Activated naive CD8-positive, alpha-beta T cell treated with anti-CD3 and anti-CD28 coated beads, Interleukin-2, amount 10 ng/mL, durations not matched to agents 7 days and 5 days (primary cell): ENCODE data around the gene SLC16A8. TPM values are rescaled to one million over a fixed set of nuclear protein-coding genes. Genes with fewer than 3 reads are reported as not detected.

Source experiments
- ATAC-seq: fragments of 150-1000 bp; cut with Tn5 transposase; one replicate; pipeline ENCODE4 v1.10.0; 2021; ENCODE audit warnings: low read depth, moderate library complexity
- POLR2A ChIA-PET: fragments of 350-600 bp; sonication (Branson Sonifier 250); formaldehyde crosslinking; loops from one replicate; lab custom pipeline; 2021; ENCODE audit warnings: antibody characterized with exemption; lab: Charles Lee
- DNase-seq: peaks from one replicate; pipeline ENCODE4 v3.0.0; 2021
- H3K27ac Mint-ChIP-seq: one replicate; pipeline ENCODE4 v1.8.0; 2022; ENCODE audit warnings: mild to moderate bottlenecking, mixed read lengths
- H3K27me3 Mint-ChIP-seq: one replicate; pipeline ENCODE4 v1.8.0; 2022; ENCODE audit warnings: mild to moderate bottlenecking, moderate library complexity, mixed read lengths
- H3K36me3 Mint-ChIP-seq: one replicate; pipeline ENCODE4 v1.8.0; 2021; ENCODE audit warnings: mild to moderate bottlenecking, mixed read lengths
- H3K4me1 Mint-ChIP-seq: one replicate; pipeline ENCODE4 v1.8.0; 2021; ENCODE audit warnings: mixed read lengths
- H3K4me3 Mint-ChIP-seq: one replicate; pipeline ENCODE4 v1.8.0; 2022; ENCODE audit warnings: mild to moderate bottlenecking, moderate library complexity, mixed read lengths
- H3K9me3 Mint-ChIP-seq: one replicate; pipeline ENCODE4 v1.8.0; 2021; ENCODE audit warnings: mixed read lengths
- total RNA-seq, 2 experiments: library from RNA; stranded (reverse); gene quantifications; one replicate each; pipeline ENCODE4 v1.2.3, GENCODE V29; 2021

SLC16A8 gene
- total RNA-seq, 2 experiments from 2014 or later = not detected

DNA sequence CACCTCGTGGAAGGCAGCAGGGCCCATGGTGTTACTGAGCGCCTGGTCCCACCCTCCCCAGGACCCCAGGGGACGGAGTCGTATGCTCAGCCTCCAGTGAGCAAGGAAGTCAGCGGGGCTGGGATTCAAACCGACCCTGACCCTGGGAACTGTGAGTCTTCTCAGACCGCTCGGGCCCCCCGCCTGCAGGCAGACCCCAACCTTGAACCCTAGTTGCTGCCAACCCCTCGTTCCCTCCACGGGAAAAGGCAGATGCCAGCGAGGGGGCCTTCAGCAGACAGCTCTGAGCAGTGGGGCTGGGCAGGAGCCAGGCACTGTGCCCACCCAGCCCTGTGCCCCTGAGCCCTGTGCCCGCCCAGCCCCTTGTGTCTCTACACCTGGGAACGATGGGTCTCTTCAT, 6.4 kb downstream of the SLC16A8 start:
- H3K27ac Mint-ChIP-seq = no peak overlapping the region
- no peak for ATAC-seq
- no peaks in the 10 kb centered on the region for H3K4me1 Mint-ChIP-seq
- POLR2A ChIA-PET = no interaction called here
- H3K9me3 Mint-ChIP-seq = no peaks in the 10 kb centered on the region
- no peaks in the 10 kb centered on the region for H3K36me3 Mint-ChIP-seq
- DNase-seq = no peak
- H3K4me3 Mint-ChIP-seq = no peak overlapping the region
- H3K27me3 Mint-ChIP-seq = peaks cover 13% of the 10 kb centered on the region

DNA sequence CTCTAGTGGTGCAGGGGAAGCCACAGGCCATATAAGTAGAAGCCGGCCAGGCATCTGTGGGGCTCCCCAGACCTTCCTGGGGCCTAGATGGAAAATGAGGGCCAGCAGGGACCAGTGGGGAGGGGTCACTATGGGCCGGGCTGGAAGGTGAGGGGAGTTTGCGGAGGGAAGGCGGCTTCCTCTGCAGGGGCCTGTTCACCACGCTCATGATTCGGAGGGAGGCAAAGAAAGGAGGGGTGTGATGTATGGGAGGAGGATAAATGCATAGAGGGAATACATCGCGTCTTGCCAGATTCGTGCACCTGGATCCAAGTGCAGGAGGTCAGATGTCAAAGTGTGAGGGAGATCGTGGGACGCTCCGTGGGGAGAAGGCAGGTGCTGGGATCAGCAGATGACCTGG, 6.9 kb downstream of the SLC16A8 start:
- POLR2A ChIA-PET = no interaction called here
- H3K4me1 Mint-ChIP-seq = no peaks in the 10 kb centered on the region
- H3K36me3 Mint-ChIP-seq = no peaks in the 10 kb centered on the region
- no peak overlapping the region for H3K27ac Mint-ChIP-seq
- peaks cover 12% of the 10 kb centered on the region for H3K27me3 Mint-ChIP-seq
- peak overlapping the region; percentile 22 for H3K4me3 Mint-ChIP-seq
- no peak for ATAC-seq
- DNase-seq = no peak
- no peaks in the 10 kb centered on the region for H3K9me3 Mint-ChIP-seq

DNA sequence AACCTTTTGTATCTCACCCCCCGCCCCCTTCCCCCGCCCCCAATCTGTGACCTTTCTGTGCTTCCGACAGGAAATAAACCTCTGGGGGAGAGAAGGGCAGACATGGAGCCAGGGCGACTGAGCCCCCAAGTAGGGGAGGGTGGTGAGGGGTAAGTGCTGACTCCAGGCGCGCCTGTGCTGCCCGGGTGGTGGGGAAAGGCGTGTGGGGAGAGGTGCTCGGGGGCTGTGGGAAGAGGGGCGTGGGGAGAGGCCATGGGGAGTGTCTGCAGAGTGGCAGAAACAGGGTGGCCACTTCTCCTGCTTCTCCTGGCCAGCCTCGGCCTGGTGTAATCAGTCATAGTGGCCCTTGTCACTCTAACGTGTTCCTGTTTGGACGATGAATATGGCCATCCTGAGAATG, 8.0 kb downstream of the SLC16A8 start:
- DNase-seq (no peak), ATAC-seq (no peak)
- no peak overlapping the region for H3K27ac Mint-ChIP-seq
- POLR2A ChIA-PET = no interaction called here
- H3K27me3 Mint-ChIP-seq = peaks cover 6% of the 10 kb centered on the region
- no peak overlapping the region for H3K4me3 Mint-ChIP-seq
- H3K9me3 Mint-ChIP-seq = no peaks in the 10 kb centered on the region
- no peaks in the 10 kb centered on the region for H3K36me3 Mint-ChIP-seq
- no peaks in the 10 kb centered on the region for H3K4me1 Mint-ChIP-seq

DNA sequence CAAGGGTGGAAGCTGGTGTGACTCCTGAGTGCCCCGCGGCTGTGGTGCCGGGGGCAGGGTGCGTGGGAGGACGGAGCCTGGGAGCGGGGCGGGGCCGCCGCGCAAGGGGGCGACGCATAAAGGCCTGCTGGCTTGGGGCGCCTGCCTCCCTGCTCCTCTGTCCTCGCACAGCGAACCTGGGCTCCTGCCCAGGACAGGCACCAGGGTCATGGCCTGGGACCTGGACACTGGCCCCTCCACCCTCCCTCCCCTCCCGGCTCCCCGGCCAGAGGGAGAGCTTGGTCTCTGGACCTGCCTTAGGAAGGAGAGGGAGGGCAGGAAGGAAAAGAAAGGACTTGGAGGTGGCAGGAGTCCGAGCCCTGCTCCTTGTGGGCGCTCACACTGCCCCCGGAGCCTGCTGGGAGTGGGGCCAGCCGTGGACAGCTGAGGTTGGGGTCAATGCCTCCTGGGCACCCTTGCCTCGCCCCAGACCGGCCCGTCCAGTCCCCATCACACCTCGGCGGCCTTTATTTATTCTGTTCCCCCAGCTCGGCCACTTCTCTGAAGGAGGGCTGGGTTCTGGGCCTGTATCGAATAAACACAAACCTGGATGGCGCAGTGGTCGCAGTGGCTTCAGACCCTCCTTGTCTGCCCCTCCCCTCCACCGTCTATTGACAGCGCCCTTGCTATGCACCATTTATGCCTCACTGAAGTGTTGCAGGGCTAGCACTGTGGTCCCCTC, 8.7 kb downstream of the SLC16A8 start:
- ATAC-seq (peak; percentile 23), DNase-seq (no peak)
- Mint-ChIP-seq H3K27me3 (peaks cover 6% of the 10 kb centered on the region), H3K9me3 (no peaks in the 10 kb centered on the region), H3K4me3 (no peak overlapping the region), H3K4me1 (no peaks in the 10 kb centered on the region), H3K27ac (no peak overlapping the region), H3K36me3 (no peaks in the 10 kb centered on the region)
- POLR2A ChIA-PET = no interaction called here

DNA sequence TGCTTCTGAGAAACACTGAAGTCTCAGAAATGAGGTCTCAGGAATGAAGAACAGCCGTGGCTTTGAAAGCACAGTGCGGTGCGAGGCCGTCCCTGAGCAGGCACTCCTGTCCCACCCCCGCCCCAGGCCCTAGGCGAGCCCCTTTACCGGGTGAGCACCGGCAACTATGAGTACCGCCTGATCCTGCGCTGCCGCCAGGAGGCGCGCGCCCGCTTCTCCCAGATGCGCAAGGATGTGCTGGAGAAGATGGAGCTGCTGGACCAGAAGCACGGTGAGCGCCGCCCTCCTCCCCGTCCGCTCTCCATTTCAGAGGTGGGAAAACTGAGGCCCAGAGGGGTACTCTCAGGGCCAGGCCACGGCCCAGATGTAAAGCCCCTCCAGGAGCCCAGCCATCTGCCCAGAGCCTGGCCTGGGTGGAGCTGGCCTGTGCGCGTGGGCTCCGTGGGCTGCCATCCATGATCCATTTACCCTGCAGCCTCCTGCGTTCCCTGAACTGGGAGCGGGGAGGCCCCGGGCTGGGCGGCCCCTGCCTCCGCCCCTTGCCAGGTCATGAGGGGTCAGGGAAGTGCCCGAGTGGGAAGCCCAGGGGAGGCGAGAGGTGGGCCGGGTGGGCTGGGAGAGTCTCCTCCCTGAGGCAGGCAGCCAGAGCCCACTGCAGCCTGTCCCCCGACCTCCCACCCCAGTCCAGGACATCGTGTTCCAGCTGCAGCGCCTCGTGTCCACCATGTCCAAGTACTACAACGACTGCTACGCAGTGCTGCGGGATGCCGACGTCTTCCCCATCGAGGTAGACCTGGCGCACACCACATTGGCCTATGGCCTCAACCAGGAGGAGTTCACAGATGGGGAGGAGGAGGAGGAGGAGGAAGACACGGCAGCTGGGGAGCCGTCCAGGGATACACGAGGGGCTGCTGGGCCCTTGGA, 9.5 kb downstream of the SLC16A8 start:
- Mint-ChIP-seq H3K4me1 (no peaks in the 10 kb centered on the region), H3K36me3 (no peaks in the 10 kb centered on the region), H3K27me3 (peaks cover under 1% of the 10 kb centered on the region), H3K4me3 (no peak overlapping the region), H3K27ac (no peak overlapping the region), H3K9me3 (no peaks in the 10 kb centered on the region)
- POLR2A ChIA-PET = no interaction called here
- no peak for ATAC-seq
- no peak for DNase-seq

DNA sequence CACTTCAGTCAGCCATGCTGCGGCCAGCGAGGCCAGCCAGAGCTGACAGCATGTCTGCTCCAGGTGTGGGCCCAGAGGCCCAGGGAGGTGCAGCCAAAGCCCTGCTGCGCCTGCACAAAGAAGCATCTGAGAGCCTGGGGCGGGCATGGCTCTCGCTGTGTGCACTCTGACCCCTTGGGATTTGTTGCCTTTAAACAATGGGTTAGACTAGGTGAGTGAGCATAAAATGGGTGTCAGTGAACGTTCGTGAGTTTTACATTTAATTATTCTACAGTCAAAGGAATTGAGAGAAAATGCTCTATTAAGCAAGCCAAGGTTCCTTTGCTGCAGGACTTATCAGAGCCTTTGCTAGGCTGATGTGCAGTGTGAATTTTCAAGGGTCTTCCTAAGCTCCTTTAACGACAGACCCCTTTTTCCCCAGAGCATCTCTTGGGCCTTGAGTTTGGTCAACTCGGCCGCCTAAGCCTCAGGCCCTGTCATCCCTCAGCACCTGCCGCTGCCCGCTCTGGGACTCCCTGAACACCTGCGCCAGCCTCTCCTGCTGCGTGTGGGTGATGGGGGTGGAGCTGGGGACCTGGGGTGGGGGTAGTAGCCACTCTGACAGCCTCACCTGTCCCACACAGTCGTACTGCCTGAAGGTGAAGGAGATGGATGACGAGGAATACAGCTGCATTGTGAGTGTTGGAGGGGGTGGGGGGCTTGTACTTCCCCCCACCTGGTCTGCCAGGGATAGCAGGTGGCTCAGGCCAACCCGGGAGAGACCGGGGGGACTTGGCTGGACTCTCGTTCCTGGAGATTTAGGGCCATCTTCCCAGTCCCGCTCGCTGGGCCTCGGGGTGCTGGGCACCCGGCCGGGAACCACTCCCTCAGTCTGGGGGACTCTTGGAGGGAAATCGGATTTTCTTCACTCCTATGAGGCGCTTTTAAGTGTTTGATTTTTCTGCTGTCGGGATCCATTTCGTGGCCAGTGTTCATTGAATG, 10.5 kb downstream of the SLC16A8 start:
- POLR2A ChIA-PET = no interaction called here
- DNase-seq (no peak), ATAC-seq (no peak)
- Mint-ChIP-seq H3K27me3 (no peaks in the 10 kb centered on the region), H3K36me3 (no peaks in the 10 kb centered on the region), H3K4me1 (no peaks in the 10 kb centered on the region), H3K27ac (no peak overlapping the region), H3K9me3 (no peaks in the 10 kb centered on the region), H3K4me3 (no peak overlapping the region)

DNA sequence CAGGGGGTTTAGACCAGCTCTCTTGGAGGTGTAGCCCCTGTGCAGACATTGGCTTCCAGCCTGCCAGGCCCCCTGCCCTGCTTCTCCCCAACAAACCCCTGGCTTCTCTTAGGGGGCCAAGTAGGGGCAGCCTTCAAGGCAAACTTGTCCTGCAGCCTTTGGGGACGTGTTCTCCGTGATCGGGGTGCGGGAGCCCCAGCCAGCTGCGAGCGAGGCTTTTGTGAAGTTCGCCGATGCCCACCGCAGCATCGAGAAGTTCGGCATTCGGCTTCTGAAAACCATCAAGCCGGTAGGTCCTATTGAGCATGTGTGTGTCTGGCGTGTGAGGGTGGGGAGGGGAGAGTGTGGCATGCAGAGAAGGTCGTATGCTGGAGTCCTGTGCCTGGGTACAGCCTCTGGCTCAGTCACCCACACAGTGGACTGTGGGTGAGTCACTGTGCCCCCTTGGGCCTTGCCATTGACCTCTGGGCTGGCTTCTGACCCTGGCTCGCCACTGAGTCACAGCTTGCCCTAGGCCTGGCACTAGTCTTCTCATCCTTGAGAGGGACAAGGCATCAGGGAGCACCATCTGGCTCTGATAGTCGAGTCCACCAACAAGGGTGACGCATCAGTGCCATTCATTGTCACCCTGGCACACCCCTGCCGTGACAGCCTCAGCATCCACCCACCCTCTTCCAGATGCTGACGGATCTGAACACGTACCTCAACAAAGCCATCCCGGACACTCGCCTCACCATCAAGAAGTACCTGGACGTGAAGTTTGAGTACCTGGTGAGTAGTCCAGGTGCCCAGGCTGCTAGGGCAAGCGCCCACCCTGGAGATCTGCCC, 11.4 kb downstream of the SLC16A8 start:
- Mint-ChIP-seq H3K9me3 (no peaks in the 10 kb centered on the region), H3K27me3 (no peaks in the 10 kb centered on the region), H3K4me3 (no peak overlapping the region), H3K36me3 (no peaks in the 10 kb centered on the region), H3K27ac (no peak overlapping the region), H3K4me1 (no peaks in the 10 kb centered on the region)
- no peak for DNase-seq
- no peak for ATAC-seq
- POLR2A ChIA-PET = interaction anchor here (0.6 kb wide), 1 partner anchor 249 kb away, joined by 6 read pairs; no protein-coding TSS in a partner anchor

DNA sequence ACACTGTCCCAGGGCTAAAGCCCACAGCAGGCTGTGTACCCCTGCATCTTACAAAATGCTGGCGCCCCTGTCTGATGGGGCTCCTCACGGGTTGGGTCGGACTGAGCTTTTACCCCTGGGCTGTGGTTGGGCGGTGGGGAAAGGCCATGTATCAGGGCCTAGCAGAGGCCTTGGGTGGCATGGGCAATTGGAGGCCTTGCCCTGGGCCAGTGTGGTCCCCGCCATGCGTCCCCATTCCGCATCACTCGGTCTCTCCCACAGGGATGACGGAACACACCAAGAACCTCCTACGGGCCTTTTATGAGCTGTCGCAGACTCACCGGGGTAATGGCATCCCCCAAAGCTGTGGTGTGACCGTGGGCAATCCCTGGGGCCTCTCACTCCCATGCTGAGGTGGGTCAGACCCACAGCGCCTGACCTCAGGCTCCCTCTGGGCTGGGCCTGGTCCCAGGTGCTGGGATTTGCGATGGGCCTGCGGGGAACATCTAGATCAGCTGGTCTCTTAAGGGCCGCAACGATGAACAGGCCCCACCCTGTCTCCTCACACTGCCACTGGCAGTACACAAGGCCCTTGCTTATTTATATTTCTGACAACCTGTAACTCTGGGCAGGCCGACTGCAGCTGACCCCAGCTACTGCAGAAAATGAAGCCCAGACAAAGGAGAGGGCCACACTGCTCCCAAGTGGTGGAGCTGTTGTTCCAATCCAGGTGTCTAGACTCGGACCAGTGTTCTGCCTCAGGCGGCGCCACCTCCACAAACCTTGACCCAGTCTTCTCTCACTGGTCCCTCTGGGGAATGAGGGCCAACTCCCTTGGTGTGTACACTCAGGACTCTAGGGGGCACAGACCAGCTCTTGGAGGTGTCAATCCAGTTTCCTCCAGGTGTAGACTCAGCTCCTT, 12.3 kb downstream of the SLC16A8 start:
- H3K27ac Mint-ChIP-seq = no peak overlapping the region
- no peak for DNase-seq
- H3K9me3 Mint-ChIP-seq = no peaks in the 10 kb centered on the region
- no peaks in the 10 kb centered on the region for H3K4me1 Mint-ChIP-seq
- H3K27me3 Mint-ChIP-seq = no peaks in the 10 kb centered on the region
- H3K36me3 Mint-ChIP-seq = no peaks in the 10 kb centered on the region
- no peak overlapping the region for H3K4me3 Mint-ChIP-seq
- POLR2A ChIA-PET = interaction anchor here (0.6 kb wide), 1 partner anchor 250 kb away, joined by 6 read pairs; no protein-coding TSS in a partner anchor
- no peak for ATAC-seq

DNA sequence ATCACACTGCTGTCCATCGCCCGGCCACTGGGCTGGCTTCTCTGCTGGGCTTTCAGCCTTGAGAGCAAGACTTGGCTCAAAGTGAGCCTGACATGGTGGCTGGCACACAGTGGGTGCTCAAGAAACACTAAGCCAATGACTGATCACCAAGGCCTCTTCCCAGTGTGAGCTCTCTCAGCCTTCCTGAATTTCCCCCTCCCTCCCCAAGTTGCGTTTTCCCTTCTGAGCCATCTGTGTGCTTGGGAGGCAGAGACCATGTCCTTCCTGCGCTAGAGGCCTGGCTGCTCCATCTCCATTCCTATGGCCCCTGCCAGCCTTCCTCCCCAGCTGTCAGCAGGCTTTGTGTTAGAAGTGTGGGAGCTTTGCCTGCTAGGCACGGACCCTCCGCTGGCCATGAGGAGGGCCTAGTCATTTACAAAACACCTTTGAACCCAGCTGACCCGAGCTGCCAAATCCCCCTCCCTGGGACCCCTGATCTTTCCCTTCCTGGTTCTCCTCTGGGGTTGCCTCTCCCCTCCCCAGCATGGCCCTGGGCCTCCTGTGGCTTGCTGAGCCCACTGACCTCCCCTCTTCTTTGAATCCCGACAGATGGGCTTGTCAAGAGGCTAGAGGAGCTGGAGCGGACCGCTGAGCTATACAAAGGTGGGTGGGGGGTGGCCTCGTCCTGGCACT, 13.6 kb downstream of the SLC16A8 start:
- Mint-ChIP-seq H3K4me1 (no peaks in the 10 kb centered on the region), H3K27ac (no peak overlapping the region), H3K4me3 (no peak overlapping the region), H3K36me3 (no peaks in the 10 kb centered on the region), H3K27me3 (no peaks in the 10 kb centered on the region), H3K9me3 (no peaks in the 10 kb centered on the region)
- DNase-seq (no peak), ATAC-seq (no peak)
- POLR2A ChIA-PET = no interaction called here

DNA sequence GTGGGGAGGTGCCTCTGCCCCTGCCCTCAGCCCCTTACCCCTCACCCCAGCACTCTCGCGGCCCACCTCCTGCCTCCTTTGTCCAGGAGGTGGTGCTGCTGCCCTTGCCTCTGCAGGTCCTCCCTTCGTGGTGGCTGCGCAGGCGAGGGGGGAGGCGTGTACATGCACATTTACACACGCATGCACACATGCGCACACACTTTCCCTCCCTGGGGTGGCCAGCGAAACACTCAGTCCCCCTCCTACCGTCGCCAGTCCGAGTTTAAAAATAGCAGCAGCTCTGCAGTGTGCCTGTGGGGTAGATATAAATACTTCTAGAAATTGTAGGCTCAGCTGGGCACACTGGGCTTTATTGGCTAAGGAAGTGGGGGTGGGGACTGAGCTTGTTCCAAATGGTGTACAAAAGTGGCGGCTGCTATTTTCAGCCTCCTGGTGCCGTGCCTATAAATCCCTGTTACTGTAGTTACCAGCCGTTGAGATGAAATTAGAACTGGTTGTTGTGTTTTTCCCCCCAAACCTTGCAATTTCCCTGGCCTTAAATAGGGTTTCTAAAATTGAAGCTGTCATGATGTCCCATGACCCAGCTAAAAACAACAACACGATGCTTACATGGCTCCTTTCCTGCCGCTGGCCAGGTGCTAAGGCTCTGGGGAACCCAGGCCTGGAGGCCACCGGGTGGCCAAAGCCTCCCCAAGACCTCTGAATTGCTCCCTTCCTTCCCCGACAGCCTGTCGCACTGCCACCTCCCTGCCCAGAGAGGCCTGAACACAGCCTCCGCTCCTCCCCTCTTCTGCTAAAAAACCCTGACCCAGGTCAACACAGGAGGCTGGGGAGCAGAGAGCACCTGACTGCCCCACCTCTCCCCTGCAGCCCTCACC, 14.4 kb downstream of the SLC16A8 start:
- DNase-seq (no peak), ATAC-seq (no peak)
- no peak overlapping the region for H3K4me3 Mint-ChIP-seq
- no peaks in the 10 kb centered on the region for H3K9me3 Mint-ChIP-seq
- no peaks in the 10 kb centered on the region for H3K4me1 Mint-ChIP-seq
- H3K27ac Mint-ChIP-seq = no peak overlapping the region
- H3K36me3 Mint-ChIP-seq = no peaks in the 10 kb centered on the region
- H3K27me3 Mint-ChIP-seq = no peaks in the 10 kb centered on the region
- POLR2A ChIA-PET = interaction anchor here (0.7 kb wide), 1 partner anchor 865 kb away, joined by 3 read pairs; no protein-coding TSS in a partner anchor
